ENCODE measurements around the gene ODAD4. TPM values are rescaled to one million over a fixed set of nuclear protein-coding genes. Genes with fewer than 3 reads are reported as not detected.

ODAD4 gene
- total and polyA plus RNA-seq, 2 of the 8 experiments (the other 6 are each of a cell fraction or from before 2014, with no cell fraction given), result 0.48 to 1.3 TPM

- H4K91ac ChIP-seq (replicated peaks; ENCODE audit: insufficient read length, low read length), result no peak overlapping the region
- TF ChIP-seq SUZ12 (IDR thresholded peaks at IDR 0.05; ENCODE audit: low read length) (no peak), CBX8 (IDR thresholded peaks at IDR 0.05; ENCODE audit: borderline replicate concordance, low read depth, low read length) (no peak), NANOG (IDR thresholded peaks at IDR 0.05; ENCODE audit: insufficient read depth, low read depth, low read length, poor library complexity, severe bottlenecking) (no peak), TAF1 (IDR thresholded peaks at IDR 0.05; ENCODE audit: low read depth, low read length) (no peak), SIX5 (IDR thresholded peaks at IDR 0.05; ENCODE audit: low read depth, low read length) (no peak), BACH1 (IDR thresholded peaks at IDR 0.05; ENCODE audit: low read length) (no peak), EZH2 (IDR thresholded peaks at IDR 0.05; ENCODE audit: low read depth, low read length, severe bottlenecking) (no peak)
- no peak overlapping the region for H2AK5ac ChIP-seq (ENCODE audit: low read depth, low read length)
- no peak overlapping the region for H3K4me2 ChIP-seq (ENCODE audit: insufficient read depth in 1 of 2, low read depth in 2 of 2, low read length in 2 of 2)
- no peak overlapping the region for H2BK120ac ChIP-seq (replicated peaks; ENCODE audit: low read depth, low read length)
- ChIA-PET CTCF (ENCODE audit: partially characterized antibody) (interaction anchor here (1.2 to 2.7 kb wide), 3 partner anchors 9 to 79 kb away, joined by 3 to 11 read pairs (median 8); no protein-coding TSS in a partner anchor), POLR2A (ENCODE audit: partially characterized antibody) (interaction anchor here (0.7 to 2.5 kb wide), 6 partner anchors 9 to 252 kb away, joined by 3 to 9 read pairs (median 6); partner anchors contain the start of genes ACLY and ODAD4)
- FAIRE-seq, result no peak
- H2BK5ac ChIP-seq (ENCODE audit: low read depth, low read length), result no peak overlapping the region
- H3K79me2 ChIP-seq (ENCODE audit: control insufficient read depth in 1 of 2, insufficient read depth in 2 of 2, low read length in 2 of 2), result no peaks in the 10 kb centered on the region
- H3K23ac ChIP-seq (ENCODE audit: insufficient read length), result no peak overlapping the region
- 91% methylated on average over 6 of the region's 6 CpGs; no CpG with 5 or more reads in 1 of the 2 experiments for WGBS, 2 experiments (ENCODE audit: extremely low coverage in 1 of 2, insufficient coverage in 1 of 2, insufficient read length in 1 of 2, insufficient replicate concordance in 2 of 2, low coverage in 1 of 2, low lambda C conversion rate in 2 of 2, missing lambda C conversion rate in 1 of 2)
- no peak overlapping the region for H3K56ac ChIP-seq (replicated peaks; ENCODE audit: insufficient read length, low read depth, low read length)
- H2BK15ac ChIP-seq (ENCODE audit: low read length), result no peak overlapping the region
- no peak overlapping the region for H3K18ac ChIP-seq (ENCODE audit: extremely low read depth, low read length)
- no peaks in the 10 kb centered on the region for H3K27me3 ChIP-seq (replicated peaks in 1 of 4; ENCODE audit: control insufficient read depth in 3 of 4, extremely low read depth in 1 of 4, insufficient read depth in 3 of 4, low read length in 3 of 4)
- no peaks in the 10 kb centered on the region for H4K20me1 ChIP-seq (replicated peaks in 1 of 2; ENCODE audit: control insufficient read depth in 1 of 2, insufficient read depth in 2 of 2, low read length in 2 of 2)
- no peak overlapping the region for H3K4me3 ChIP-seq (ENCODE audit: extremely low read depth in 1 of 4, insufficient read depth in 2 of 4, low read depth in 3 of 4, low read length in 4 of 4)
- H3K9ac ChIP-seq (replicated peaks in 1 of 4; ENCODE audit: extremely low read depth in 1 of 4, low read depth in 3 of 4, low read length in 3 of 4), result no peak overlapping the region
- no peak overlapping the region for H4K5ac ChIP-seq (ENCODE audit: insufficient read length, low read depth, low read length)
- H3K36me3 ChIP-seq (ENCODE audit: control insufficient read depth in 2 of 4, insufficient read depth in 4 of 4, low read length in 3 of 4), result peaks cover 0 to 3% (median 0%) of the 10 kb centered on the region in 4 experiments; a peak in 2 of 8 replicates
- H3K23me2 ChIP-seq (ENCODE audit: low read depth, low read length), result 0 out of 2 replicates have a peak, but pooled peaks cover 2% of the 10 kb centered on the region
- H2AFZ ChIP-seq (ENCODE audit: low read length), result no peak overlapping the region
- H3K9me3 ChIP-seq (ENCODE audit: insufficient read depth in 2 of 2, low read depth in 1 of 2, low read length in 1 of 2), result no peaks in the 10 kb centered on the region
- no peak overlapping the region for H2BK20ac ChIP-seq (ENCODE audit: low read length)
- H3K4me1 ChIP-seq (replicated peaks in 1 of 4; ENCODE audit: control insufficient read depth in 3 of 4, insufficient read depth in 4 of 4, low read length in 3 of 4), result no peaks in the 10 kb centered on the region
- H4K8ac ChIP-seq (ENCODE audit: extremely low read depth, insufficient read depth, low read length), result no peak overlapping the region
- H3K79me1 ChIP-seq (ENCODE audit: low read depth, low read length), result no peaks in the 10 kb centered on the region
- H2BK12ac ChIP-seq (ENCODE audit: low read depth, low read length), result no peak overlapping the region
- H3K4ac ChIP-seq (replicated peaks; ENCODE audit: insufficient read length, low read depth, low read length), result no peak overlapping the region
- H3K27ac ChIP-seq (ENCODE audit: low read depth, low read length), result no peak overlapping the region
- no peak overlapping the region for H3K14ac ChIP-seq (ENCODE audit: insufficient read length)
- no peak for DNase-seq (ENCODE audit: low read depth in 1 of 2, low spot score in 2 of 2)
These were observed 9.3 kb downstream of the ODAD4 start for GRCh38 chr17:41939693-41940090.

Measured in H1 (cell line).